SK-N-SH (cell line): ENCODE results near the gene GC.

Source experiments
- CTCF ChIP-seq: fragments of 200-600 bp; sonication (generic); IDR thresholded peaks from 2 replicates; pipeline ENCODE4 v1.6.1; 2017; ENCODE audit warnings: antibody characterized with exemption, mild to moderate bottlenecking, moderate library complexity
- GABPA ChIP-seq: IDR thresholded peaks from 2 replicates; pipeline ENCODE4 v1.4.0; 2012; ENCODE audit warnings: low read depth, mild to moderate bottlenecking
- NFIC ChIP-seq: IDR thresholded peaks from 2 replicates; pipeline ENCODE4 v1.4.0; 2012; ENCODE audit warnings: borderline replicate concordance
- POLR2AphosphoS5 ChIP-seq: IDR thresholded peaks from 2 replicates; pipeline ENCODE4 v1.6.1; 2012; ENCODE audit warnings: low read depth, low read length
- RAD21 ChIP-seq: IDR thresholded peaks from 2 replicates; pipeline ENCODE4 v1.6.1; 2012; ENCODE audit warnings: mild to moderate bottlenecking, low read length
- RXRA ChIP-seq: IDR thresholded peaks from 2 replicates; pipeline ENCODE4 v1.4.0; 2012; ENCODE audit warnings: low read depth, mild to moderate bottlenecking, borderline replicate concordance
- USF2 ChIP-seq: fragments of 150-350 bp; IDR thresholded peaks from 2 replicates; pipeline ENCODE4 v1.6.1; 2017; ENCODE audit warnings: antibody characterized with exemption, low read length, low read depth, borderline replicate concordance

- no peak for TF ChIP-seq POLR2AphosphoS5
- TF ChIP-seq RAD21 = no peak
- TF ChIP-seq CTCF = no peak
- no peak for TF ChIP-seq NFIC
- TF ChIP-seq USF2 = no peak
- no peak for TF ChIP-seq RXRA
- no peak for TF ChIP-seq GABPA
Measured at GRCh38 chr4:71729856-71730255, 54.0 kb downstream of the GC start.
